Islet of Langerhans (tissue), 1 donor: ENCODE results near the gene AP1B1.

Experiments
- FAIRE-seq: peaks from one replicate; lab custom pipeline; 2011; peaks lifted over from hg19 to GRCh38; lab: Jason Lieb, UNC

Gene AP1B1

DNA sequence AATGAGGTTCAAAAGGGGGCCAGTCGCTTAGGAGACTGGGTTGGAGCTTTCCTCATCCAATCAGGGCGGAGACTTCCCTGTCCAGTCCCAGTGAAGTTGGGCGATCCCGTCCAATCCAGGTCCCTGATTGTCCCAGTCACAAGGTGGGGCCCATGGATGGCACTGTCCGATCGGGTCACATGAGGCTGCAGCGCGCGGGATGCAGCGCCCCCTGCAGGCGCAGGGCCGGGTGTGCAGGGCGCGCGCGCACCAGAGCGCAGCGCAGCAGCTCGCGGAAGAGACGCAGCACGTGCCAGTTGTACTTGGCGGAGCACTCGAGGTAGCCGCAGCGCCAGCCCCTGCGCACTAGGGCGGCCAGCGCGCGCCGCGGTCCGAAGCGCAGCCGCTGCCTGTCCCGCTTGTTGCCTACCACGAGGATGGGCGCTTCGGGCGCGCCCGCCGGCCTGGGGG lies 75.2 kb downstream of the AP1B1 start:
- no peak for FAIRE-seq

DNA sequence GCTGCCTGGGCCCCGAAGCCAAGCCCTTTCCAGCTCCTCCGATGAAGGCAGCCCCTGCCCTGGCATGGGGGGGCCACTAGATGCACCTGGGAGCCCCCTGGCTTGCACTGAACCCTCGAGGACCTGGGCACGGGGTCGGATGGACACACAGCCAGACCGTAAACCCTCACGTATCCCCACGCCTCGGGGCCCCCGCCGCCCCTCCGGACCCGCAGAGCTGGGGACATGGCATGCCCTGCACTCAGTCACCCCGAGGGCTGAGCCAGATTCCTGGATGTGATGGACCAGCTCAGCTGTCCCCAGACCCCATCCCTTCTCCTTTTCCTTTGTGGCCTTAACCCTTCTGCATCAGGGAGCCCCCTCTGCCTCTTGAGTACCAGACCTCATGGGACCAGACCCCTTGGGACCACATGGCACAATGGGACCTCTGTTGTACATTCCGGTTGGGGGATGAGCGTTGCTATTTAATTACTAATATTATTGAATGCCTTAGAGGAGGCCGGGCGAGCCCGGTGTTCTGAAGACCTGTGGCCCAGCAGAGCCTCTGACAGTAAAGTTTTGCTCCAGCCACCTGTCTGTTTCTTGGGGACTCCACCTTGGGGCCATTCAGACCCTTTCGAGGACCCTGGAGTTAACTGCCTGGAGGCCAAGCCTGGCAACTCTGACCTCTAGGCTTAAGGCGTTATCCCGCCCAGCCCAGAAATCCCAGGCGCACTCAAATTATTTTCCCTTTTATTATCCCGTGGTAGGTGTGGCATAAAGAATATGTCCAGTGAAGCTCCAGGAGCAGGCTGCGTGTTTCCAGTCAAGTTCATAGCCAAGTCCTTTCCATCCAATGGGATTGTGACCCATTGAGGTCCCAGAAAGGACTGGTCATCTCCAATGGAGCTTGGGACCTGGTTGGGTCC lies 75.9 kb downstream of the AP1B1 start:
- no peak for FAIRE-seq

DNA sequence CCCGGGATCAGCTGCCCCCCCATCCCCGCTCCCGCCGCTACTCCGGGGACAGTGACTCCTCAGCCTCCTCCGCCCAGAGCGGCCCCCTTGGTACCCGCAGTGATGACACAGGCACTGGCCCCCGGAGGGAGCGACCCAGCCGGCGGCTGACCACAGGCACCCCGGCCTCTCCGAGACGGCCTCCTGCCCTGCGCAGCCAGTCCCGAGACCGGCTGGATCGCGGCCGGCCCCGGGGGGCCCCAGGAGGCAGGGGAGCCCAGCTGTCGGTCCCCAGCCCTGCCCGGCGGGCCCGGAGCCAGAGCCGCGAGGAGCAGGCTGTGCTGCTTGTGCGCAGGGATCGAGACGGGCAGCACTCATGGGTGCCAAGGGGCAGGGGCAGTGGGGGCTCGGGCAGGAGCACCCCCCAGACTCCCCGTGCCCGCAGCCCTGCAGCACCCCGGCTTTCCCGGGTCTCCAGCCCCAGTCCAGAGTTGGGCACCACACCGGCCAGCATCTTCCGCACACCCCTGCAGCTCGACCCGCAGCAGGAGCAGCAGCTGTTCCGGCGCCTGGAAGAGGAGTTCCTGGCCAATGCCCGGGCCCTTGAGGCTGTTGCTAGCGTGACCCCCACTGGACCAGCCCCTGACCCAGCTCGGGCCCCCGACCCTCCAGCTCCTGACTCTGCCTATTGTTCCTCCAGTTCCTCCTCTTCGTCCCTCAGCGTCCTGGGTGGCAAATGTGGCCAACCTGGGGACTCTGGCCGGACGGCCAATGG lies 76.7 kb downstream of the AP1B1 start:
- FAIRE-seq = no peak

DNA sequence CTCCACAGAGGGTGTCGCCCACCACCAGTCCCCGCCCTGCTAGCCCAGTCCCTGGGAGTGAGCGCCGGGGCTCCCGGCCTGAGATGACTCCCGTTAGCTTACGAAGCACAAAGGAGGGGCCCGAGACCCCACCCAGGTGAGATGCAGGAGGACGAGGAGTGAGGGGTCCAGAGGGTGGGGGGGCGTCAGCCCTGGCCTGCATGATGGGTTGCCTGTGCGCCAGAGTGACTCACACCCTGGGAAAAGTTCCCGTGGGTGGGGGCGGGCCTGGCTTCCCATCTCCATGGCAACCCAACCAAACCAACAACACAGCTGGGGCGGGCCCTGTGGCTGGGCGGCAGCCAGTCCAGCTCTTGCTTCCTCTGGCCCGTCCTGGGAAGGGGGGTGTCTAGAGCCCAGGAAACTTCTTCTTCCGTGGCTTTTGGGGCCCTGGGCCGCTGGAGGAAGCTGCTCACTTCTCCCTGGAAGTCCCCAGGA lies 77.5 kb downstream of the AP1B1 start:
- no peak for FAIRE-seq

DNA sequence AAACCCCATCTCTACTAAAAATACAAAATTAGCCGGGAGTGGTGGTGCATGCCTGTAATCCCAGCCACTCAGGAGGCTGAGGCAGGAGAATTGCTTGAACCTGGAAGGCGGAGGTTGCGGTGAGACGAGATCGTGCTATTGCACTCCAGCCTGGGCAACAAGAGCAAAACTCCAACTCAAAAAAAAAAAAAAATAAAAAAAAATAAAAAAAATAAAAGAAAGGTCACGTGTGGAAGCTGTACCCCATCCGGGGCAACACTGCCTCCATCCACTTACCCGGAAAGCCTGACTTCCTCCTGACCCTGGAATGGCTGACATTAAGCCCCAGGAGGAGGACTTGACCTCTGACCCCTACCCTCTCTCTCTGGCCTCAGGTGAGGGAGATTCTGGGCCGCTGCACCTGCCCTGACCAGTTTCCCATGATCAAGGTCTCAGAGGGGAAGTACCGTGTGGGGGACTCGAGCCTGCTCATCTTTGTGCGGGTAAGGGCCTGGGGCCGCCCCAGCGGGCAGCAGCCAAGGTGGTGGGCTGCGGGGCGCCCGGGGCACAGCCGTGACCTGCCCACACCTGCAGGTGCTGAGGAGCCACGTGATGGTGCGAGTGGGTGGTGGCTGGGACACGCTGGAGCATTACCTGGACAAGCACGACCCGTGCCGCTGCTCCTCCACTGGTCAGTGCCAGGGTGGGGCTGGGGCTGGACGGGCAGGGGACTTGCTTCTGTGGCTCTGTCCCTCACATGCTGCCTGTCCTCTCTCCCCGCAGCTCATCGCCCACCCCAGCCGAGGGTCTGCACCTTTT lies 78.1 kb downstream of the AP1B1 start:
- FAIRE-seq = no peak

DNA sequence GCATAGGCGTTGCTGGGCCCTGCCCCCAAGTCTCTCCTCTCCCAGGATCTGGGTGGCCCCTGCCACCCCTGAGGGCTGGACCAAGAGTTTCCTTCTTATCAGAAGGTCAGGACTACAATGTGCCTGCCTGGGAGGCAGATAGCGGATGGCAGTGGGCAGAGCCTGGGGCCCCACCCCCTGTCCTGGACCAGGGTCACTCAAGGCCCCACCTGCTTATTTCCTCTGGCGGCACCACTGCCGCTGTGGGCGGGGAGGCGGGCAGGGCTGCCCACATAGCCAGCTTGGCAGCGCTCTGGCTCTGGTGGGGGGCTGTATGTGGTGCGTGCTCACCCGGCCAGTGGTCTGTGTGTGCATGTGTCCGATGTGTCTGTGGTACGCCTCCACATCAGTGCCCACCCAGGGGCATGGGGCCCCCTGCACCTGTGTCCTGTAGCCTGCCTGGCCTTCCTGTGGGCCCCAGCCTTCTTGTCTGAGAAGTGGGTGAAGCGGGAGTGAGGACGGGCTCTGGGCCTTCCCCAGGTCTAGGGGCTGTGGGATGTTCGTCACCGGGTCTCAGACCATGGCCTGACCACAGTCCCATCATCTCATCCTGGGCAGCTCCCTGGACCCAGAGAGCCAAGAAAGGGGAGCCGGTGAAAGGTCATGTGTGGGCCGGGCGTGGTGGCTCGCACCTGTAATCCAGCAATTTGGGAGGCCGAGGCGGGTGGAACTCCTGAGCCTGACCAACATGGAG lies 78.9 kb downstream of the AP1B1 start:
- no peak for FAIRE-seq

DNA sequence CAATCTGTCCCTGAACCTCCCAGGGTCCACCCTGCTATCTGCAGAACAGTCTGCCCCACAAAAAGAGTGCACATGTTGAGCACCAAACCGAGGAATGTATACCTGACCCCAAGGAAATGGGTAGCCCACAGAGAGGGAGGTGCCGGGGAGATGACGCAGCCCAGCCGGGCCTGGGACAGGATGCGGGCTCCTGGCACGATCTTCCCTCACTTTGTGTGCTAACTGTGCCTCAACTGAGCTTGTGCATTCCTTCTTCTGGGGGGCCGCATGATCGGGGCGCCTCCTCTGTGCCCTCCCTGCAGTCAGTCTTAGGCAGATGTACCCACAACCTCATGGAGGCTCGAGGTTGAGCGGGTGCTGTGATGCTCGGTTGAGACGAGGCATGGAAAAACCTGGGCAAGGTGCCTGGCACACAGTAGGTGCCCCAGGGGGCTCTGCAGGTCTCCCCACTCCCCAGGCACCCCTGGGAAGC lies 79.5 kb downstream of the AP1B1 start:
- no peak for FAIRE-seq

DNA sequence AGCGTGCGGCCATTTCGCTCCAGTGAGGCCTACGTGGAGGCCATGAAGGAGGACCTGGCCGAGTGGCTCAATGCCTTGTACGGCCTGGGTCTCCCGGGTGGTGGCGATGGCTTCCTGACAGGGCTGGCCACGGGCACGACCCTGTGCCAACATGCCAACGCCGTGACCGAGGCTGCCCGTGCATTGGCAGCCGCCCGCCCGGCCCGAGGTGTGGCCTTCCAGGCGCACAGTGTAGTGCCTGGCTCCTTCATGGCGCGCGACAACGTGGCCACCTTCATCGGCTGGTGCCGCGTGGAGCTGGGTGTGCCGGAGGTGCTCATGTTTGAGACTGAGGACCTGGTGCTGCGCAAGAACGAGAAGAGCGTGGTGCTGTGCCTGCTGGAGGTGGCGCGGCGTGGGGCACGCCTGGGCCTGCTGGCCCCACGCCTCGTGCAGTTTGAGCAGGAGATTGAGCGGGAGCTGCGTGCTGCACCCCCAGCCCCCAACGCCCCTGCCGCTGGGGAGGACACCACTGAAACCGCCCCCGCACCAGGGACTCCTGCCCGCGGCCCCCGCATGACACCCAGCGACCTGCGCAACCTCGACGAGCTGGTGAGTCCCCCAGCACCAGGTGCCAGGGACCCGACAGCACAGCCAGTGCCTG lies 80.1 kb downstream of the AP1B1 start:
- FAIRE-seq = no peak

DNA sequence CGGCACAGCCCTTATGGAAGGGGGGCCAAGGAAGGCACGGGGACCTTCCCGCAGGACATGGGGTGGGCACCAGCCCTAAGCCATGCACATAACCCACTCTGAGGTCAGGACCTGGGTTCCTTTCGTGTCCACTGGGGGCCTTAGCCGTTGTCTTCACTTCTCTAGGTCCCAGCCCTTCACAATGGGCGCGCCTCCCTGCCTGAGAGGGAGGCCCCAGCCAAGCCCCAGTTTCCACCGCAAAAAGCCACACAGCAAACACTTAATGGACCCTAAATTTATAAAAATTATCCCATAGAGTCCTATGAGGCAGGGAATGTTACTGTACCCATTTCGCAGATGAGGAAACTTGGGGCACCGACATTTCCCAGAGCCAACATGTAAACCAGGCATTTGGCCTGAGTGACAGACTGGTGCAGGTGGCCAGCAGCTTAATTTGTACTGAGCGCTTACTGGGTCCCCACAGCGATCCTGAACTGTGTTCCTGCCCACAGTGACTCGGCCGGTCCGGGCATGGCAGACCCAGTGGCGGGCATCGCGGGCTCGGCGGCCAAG lies 80.7 kb downstream of the AP1B1 start:
- no peak for FAIRE-seq

DNA sequence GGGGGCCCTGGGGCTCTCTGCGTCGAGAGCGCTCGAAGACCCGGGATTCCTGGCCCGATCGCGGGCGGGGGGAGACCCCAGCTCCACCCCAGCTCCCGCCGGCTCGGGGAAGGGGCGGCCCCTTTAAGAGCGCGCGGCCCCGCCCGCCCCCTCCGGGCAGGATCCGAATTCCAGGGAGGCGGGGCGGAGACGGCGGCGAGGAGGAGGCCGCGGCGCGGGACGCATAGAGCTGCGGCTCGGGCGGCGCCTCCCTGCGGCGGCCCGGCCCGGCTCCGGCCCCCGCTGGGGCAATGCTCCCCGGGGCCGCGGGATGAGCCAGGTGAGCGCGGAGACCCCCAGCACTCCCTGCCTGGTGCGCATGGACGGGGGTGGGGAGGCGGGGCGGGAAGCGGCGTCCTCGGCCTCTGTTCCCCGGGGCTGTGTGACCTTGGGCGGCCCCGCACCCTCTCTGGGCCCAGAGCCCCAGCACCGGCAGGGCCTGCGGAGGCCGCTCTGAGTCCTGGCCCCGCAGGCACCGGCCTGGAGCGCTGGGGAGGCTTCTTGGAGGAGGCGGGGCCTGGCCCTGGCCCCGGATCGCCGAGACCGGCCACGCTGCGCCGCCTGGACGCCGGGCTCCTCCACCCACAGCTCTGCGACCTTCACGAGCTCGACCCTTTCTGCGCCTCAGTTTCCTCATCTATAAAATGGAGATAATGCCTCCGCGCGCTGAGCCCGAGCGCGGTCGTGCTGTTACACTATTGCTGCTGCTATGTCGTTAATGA lies 81.4 kb downstream of the AP1B1 start:
- no peak for FAIRE-seq

DNA sequence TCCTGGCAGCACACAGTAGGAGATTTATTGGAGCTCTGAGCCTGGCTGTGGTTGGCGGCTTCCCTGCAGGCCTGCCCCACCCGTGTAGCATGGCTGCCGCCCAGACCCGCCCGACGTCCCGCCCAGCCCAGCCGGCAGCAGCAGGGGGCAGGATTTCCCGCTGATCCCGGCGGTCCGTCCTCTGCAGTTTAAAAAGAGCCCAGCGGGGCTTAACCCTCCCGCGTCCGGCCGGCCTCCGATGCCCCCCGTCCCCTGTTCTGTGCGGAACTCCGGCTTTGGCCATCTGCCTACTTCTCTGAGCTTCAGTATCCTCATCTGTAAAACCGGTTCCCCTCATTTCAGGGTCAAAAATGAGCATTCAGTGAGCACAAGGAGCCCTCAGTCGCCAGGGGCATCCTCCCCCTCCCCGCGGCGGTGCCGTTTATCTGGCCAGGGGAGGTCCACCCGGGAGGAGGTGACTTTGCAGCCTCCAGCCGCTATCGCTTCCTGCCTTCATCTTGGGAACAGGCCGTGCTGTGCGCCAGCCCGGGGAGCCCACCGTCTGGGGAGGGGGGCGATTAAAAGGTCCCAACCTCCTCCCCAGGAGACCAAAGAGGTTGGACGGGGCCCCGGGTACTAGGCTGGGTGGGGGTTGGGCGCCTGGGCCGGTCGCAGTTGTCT lies 82.1 kb downstream of the AP1B1 start, which contains the start of gene GAS2L1:
Gene GAS2L1, plus strand, starts transcription at position 476 of the 660 bp plus-strand sequence. CDS start 1,456 bp downstream, outside the sequence.
- FAIRE-seq = no peak

DNA sequence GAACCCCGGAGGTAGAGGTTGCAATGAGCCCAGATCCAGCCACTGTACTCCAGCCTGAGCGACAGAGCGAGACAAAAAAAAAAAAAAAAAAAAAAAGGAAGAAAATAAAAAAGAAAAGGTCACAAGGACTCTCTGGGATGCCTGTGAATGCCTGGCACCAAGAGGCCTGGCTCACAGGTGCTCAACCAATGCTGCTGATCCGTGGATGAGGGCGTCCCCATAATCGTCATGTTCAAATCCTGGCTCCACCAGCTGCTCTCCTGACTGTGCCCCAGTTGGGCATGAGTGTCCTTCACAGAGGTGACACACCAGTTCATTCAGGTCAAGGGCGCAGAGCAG lies 82.6 kb downstream of the AP1B1 start:
- no peak for FAIRE-seq

DNA sequence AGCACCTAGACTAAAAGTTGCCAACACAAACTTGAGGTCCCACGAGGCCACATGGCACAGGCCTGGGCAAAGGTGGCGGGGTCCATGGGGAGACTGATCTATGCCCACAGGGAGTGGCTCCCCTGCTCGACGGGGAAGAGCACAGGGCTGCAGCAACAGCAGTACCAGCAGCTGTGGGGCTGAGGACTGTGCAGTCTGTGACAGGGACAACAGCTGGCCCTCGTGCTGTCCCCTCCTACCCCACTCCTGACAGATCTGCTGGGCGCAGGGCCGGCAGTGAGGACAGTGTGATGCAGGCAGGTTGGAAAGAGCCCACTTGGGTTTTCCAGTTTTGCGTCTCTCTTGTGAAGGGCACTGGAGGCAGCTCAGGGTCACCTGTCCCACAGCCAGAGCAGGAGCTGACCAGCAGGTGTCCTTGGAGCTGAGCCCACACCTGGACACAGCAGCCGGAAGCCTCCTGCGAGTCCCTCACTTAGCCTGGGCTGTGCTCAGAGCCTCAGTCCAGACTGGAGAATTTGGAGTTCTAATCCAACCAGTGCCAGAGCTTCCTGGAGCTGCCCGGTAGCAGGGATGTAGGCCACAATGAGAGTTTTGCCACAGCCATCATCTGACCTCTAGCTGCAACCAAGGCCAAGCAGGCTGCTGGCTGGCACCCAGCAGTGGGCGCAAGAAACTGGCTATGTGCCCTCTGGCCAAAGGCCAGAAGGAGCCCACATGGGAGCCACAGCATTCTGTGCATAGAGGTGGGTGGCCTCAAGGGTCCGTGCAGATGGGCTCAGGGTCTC lies 85.5 kb downstream of the AP1B1 start:
- no peak for FAIRE-seq

DNA sequence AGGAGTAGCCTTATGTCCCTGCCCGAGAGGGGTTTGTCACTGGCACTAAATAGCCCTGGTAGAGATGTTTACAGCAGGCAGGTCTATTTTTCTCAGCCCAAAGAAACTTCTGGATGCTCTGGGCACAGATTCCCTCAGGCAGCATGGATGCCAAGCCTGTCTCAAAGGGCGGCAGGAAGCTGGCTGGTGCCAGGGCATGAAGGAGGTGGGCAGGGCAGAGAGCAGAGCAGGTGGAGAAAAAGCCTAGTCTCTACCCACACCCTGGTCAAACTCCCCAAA lies 86.0 kb downstream of the AP1B1 start:
- no peak for FAIRE-seq

DNA sequence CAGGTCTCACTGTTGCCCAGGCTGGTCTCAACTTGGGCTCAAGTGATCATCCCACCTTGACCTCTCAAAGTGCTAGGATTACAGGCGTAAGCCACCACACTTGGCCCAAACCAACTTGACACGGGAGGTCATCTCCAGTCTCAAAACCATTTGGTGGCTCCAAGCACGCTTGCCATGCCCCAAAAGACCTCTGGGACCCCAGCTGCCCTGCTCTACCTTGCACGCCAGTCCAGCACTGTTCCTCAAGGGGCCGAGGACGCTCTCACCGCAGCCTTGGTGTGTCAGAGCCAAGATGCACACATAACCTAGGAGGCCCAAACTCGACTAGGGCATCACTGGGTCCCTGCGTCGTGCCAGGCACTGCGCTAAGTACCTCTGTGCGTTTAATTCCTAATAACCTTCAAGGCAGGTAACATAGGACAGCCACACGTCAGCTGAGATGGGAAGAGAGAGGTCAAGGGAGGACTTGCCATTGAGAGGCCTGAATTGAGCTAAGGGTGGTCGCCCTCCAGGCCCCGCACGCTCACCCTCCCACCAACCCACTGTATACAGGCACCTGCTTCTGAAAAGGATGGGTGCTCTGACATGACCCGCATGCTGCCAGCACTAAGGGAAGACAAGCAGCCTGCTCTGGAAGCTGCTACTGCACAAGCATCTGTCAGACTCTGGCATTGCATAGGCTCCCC lies 86.5 kb downstream of the AP1B1 start:
- no peak for FAIRE-seq

DNA sequence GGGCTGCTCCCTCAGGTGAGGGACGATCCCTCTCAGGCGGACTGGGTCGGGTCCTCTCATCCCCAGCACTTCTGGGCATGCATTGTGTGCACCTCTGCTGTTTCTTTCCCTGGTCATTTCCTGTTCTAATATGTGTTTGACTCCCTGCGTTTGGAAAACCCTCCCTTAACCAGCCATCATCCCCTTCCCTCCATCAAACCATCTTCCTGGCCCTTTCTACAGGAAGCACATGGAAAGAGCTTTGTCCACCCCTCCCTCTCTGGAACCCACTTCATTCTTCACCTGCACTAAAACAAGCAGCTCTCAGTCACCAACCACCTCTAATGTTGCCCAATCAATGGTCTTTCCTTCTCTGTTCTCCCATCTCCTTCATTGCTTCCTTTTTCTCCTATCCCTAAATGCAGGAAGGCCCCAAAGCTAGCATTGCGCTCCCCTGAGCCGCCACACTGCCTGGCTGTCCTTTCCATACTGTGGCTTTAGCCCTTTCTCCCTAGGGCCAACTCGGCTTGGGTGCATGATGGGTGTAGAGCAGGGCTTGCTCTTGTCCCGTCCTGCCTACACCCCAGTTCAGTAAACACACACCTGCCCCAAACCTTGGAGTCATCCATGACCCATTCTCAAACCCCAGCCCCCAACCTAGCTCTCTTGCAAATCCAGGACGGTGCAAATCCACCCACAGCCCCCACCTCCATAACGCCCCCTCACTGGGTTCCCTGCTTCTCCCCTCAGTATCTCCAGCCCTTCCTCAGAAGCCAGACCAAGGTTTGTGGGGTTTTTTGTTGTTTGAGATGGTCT lies 87.4 kb downstream of the AP1B1 start:
- no peak for FAIRE-seq

DNA sequence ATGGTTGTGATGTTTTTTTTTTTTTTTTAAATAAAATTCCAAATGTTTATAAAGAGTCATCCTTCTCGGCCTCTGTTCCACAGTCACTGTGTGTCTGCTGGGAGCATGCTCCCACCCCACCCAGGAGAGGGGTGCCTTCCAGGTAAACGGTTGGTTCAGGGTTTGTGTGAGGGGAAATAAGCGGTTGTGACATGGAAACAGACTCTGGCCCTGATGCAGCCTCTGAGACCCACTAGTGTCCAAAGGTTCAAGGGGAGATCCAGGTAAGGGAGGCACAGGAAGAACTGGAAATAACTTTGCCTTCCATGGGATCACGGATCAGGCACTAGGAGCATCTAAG lies 87.9 kb downstream of the AP1B1 start:
- no peak for FAIRE-seq
